HG03039 (cell line): Measurements from ENCODE around the gene SMIM43.
A peak's percentile ranks its signal among the peaks of the same experiment; 100 is the strongest.

Experiments
- ATAC-seq: cut with Tn5 transposase; IDR thresholded peaks from one replicate; pipeline ENCODE4 v1.9.1; 2021; ENCODE audit warnings: mild to moderate bottlenecking, moderate library complexity; ENCODE audit not compliant: unreplicated experiment

Gene SMIM43

GRCh38 chr4:121764702-121765367 is at the start of gene SMIM43:
SMIM43 (minus strand) TSS chr4:121765164; CDS start chr4:121765105, 59 bp downstream.
- no peak for ATAC-seq

GRCh38 chr4:121814756-121815155 is 49.8 kb upstream of the SMIM43 start:
- no peak for ATAC-seq

- ATAC-seq, result no peak
Measured at GRCh38 chr4:121811122-121811521, 46.2 kb upstream of the SMIM43 start.

- ATAC-seq, result no peak
Measured at GRCh38 chr4:121806411-121806810, 41.4 kb upstream of the SMIM43 start.

GRCh38 chr4:121801715-121802075 is 36.7 kb upstream of the SMIM43 start:
- ATAC-seq, result no peak

- ATAC-seq, result peak; percentile 77
Measured at GRCh38 chr4:121800961-121801714, 36.2 kb upstream of the SMIM43 start, which contains the start of gene EXOSC9. EXOSC9 (plus strand) TSS chr4:121801323; CDS start chr4:121801425, 102 bp downstream.

GRCh38 chr4:121800638-121800960 is 35.6 kb upstream of the SMIM43 start:
- ATAC-seq, result peak; percentile 20

- no peak for ATAC-seq
Measured at GRCh38 chr4:121799867-121800501, 35.0 kb upstream of the SMIM43 start.

- ATAC-seq, result no peak
Measured at GRCh38 chr4:121799208-121799823, 34.4 kb upstream of the SMIM43 start.

- ATAC-seq, result no peak
Measured at GRCh38 chr4:121796283-121796682, 31.3 kb upstream of the SMIM43 start.

GRCh38 chr4:121794505-121795188 is 29.7 kb upstream of the SMIM43 start:
- ATAC-seq, result no peak

- ATAC-seq, result no peak
Measured at GRCh38 chr4:121792966-121793365, 28.0 kb upstream of the SMIM43 start.

- ATAC-seq, result no peak
Measured at GRCh38 chr4:121791481-121791880, 26.5 kb upstream of the SMIM43 start.

- ATAC-seq, result no peak
Measured at GRCh38 chr4:121790976-121791375, 26.0 kb upstream of the SMIM43 start.

GRCh38 chr4:121789960-121790829 is 25.2 kb upstream of the SMIM43 start:
- no peak for ATAC-seq

- ATAC-seq, result no peak
Measured at GRCh38 chr4:121789455-121789854, 24.5 kb upstream of the SMIM43 start.

- peak; percentile 92 for ATAC-seq
Measured at GRCh38 chr4:121788896-121789295, 23.9 kb upstream of the SMIM43 start.

- ATAC-seq, result no peak
Measured at GRCh38 chr4:121786221-121786620, 21.3 kb upstream of the SMIM43 start.

GRCh38 chr4:121785479-121785878 is 20.5 kb upstream of the SMIM43 start:
- no peak for ATAC-seq

GRCh38 chr4:121784975-121785374 is 20.0 kb upstream of the SMIM43 start:
- no peak for ATAC-seq
